ENCODE data around the gene MNS1. TPM values are rescaled to one million over a fixed set of nuclear protein-coding genes. Genes with fewer than 3 reads are reported as not detected.
"Not testable (repeated sequence)": the region's sequence is repeated elsewhere in the genome, so short reads cannot be mapped to it uniquely, and the experiment has no call there.

MNS1 gene
- polyA plus RNA-seq, 3 donors, result 0.03 to 0.29 TPM; not detected in 1

- DNase-seq, result no peak
- H3K4me2 ChIP-seq (replicated peaks; ENCODE audit: extremely low read depth, low read length, poor library complexity, severe bottlenecking), result no peak overlapping the region
- H3K4me1 ChIP-seq (ENCODE audit: control insufficient read depth in 1 of 2, insufficient read depth in 2 of 2, low read length in 2 of 2), result no peaks in the 10 kb centered on the region
- no peak for TF ChIP-seq CTCF (IDR thresholded peaks at IDR 0.05)
- no peaks in the 10 kb centered on the region for H3K4me1 Mint-ChIP-seq
- no peak overlapping the region for H3K27ac Mint-ChIP-seq
- intact Hi-C loops (cut with micrococcal nuclease), result no loop called here
- no peaks in the 10 kb centered on the region for H4K20me1 ChIP-seq (ENCODE audit: insufficient read depth, low read length)
- no peak overlapping the region for H3K4me3 ChIP-seq (replicated peaks in 1 of 3; ENCODE audit: low read depth in 2 of 3, low read length in 3 of 3)
- no peaks in the 10 kb centered on the region for H3K27me3 Mint-ChIP-seq (ENCODE audit: low read depth in 3 of 3)
- no peak overlapping the region for H3K9ac ChIP-seq (ENCODE audit: insufficient read depth, low read length, poor library complexity, severe bottlenecking)
- H2AFZ ChIP-seq (ENCODE audit: insufficient read depth, low read depth, low read length, poor library complexity, severe bottlenecking), result no peak overlapping the region
- H3K27me3 ChIP-seq (ENCODE audit: control insufficient read depth in 2 of 2, insufficient read depth in 2 of 2, low read length in 2 of 2), result no peaks in the 10 kb centered on the region
- H3K4me3 Mint-ChIP-seq, result no peak overlapping the region
- no peak overlapping the region for H3K27ac ChIP-seq (ENCODE audit: low read depth in 1 of 2, low read length in 2 of 2)
- H3K79me2 ChIP-seq (ENCODE audit: insufficient read depth, low read length), result no peaks in the 10 kb centered on the region
- H3K36me3 ChIP-seq (replicated peaks in 1 of 2; ENCODE audit: control insufficient read depth in 1 of 2, insufficient read depth in 2 of 2, low read length in 2 of 2), result no peaks in the 10 kb centered on the region
- peaks cover 0 to 5% (median 2%) of the 10 kb centered on the region in 7 donors for H3K9me3 Mint-ChIP-seq
- no peaks in the 10 kb centered on the region for H3K9me3 ChIP-seq (replicated peaks in 1 of 2; ENCODE audit: control insufficient read depth in 1 of 2, insufficient read depth in 1 of 2, low read length in 2 of 2)
- peaks cover 2 to 3% of the 10 kb centered on the region in 2 donors for H3K36me3 Mint-ChIP-seq
Measured at GRCh38 chr15:56425276-56425675, 39.7 kb downstream of the MNS1 start.

GRCh38 chr15:56413114-56413733 lies 51.7 kb downstream of the MNS1 start:
- H3K4me1 ChIP-seq (ENCODE audit: control insufficient read depth in 1 of 2, insufficient read depth in 2 of 2, low read length in 2 of 2); H3K4me2 ChIP-seq (replicated peaks; ENCODE audit: extremely low read depth, low read length, poor library complexity, severe bottlenecking); H3K36me3 Mint-ChIP-seq; DNase-seq; H3K27me3 ChIP-seq (ENCODE audit: control insufficient read depth in 2 of 2, insufficient read depth in 2 of 2, low read length in 2 of 2); H3K9me3 ChIP-seq (replicated peaks in 1 of 2; ENCODE audit: control insufficient read depth in 1 of 2, insufficient read depth in 1 of 2, low read length in 2 of 2); H3K36me3 ChIP-seq (replicated peaks in 1 of 2; ENCODE audit: control insufficient read depth in 1 of 2, insufficient read depth in 2 of 2, low read length in 2 of 2); H3K27ac Mint-ChIP-seq; H3K9me3 Mint-ChIP-seq; H3K4me3 ChIP-seq (replicated peaks in 1 of 3; ENCODE audit: low read depth in 2 of 3, low read length in 3 of 3); H3K79me2 ChIP-seq (ENCODE audit: insufficient read depth, low read length); H4K20me1 ChIP-seq (ENCODE audit: insufficient read depth, low read length); H3K27ac ChIP-seq (ENCODE audit: low read depth in 1 of 2, low read length in 2 of 2); H3K4me1 Mint-ChIP-seq; H2AFZ ChIP-seq (ENCODE audit: insufficient read depth, low read depth, low read length, poor library complexity, severe bottlenecking); H3K4me3 Mint-ChIP-seq; H3K9ac ChIP-seq (ENCODE audit: insufficient read depth, low read length, poor library complexity, severe bottlenecking); H3K27me3 Mint-ChIP-seq (ENCODE audit: low read depth in 3 of 3); intact Hi-C loops (cut with micrococcal nuclease): not testable (repeated sequence)
- WGBS (ENCODE audit: insufficient coverage), result no CpG with 5 or more reads among the region's 1 CpG
